ENCODE data around the gene TEDC1.

DNA sequence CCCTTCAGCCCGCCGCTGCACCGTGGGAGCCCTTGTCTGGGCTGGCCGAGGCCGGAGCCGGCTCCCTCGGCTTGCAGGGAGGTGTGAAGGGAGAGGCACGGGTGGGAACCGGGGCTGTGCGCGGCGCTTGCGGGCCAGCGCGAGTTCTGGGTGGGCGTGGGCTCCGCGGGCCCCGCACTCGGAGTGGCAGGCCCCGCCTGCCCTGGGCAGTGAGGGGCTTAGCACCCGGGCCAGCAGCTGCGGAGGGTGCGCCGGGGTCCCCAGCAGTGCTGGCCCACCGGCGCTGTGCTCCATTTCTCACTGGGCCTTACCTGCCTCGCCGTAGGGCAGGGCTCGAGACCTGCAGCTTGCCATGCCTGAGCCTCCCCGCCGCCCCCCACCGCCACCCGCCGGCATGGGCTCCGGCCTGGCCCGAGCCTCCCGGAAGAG lies 56.7 kb downstream of the TEDC1 start:
- TF ChIP-seq EZH2 (IDR thresholded peaks at IDR 0.05) (no peak), POLR2AphosphoS5 (IDR thresholded peaks at IDR 0.05; ENCODE audit: borderline replicate concordance, low read depth, low read length) (no peak), FOXP2 (optimal IDR thresholded peaks at IDR 0.05; ENCODE audit: control extremely low read depth, extremely low read length, insufficient read depth) (no peak)
